Measurements from ENCODE around the gene TPPP3.

TPPP3 gene

GRCh38 chr16:67411339-67411738, 18.0 kb upstream of the TPPP3 start:
- H3K4me3 ChIP-seq (ENCODE audit: low read length): no peak overlapping the region
- DNase-seq (ENCODE audit: low read depth): no peak
- no peak for TF ChIP-seq CTCF (conservative IDR thresholded peaks at IDR 0.05; ENCODE audit: low read depth, low read length)

- TF ChIP-seq CTCF (conservative IDR thresholded peaks at IDR 0.05; ENCODE audit: low read depth, low read length): no peak
- no peak overlapping the region for H3K4me3 ChIP-seq (ENCODE audit: low read length)
- no peak for DNase-seq (ENCODE audit: low read depth)
Observed at GRCh38 chr16:67409631-67410030, 16.3 kb upstream of the TPPP3 start.

- DNase-seq (ENCODE audit: low read depth): no peak
- TF ChIP-seq CTCF (conservative IDR thresholded peaks at IDR 0.05; ENCODE audit: low read depth, low read length): no peak
Observed at GRCh38 chr16:67407788-67408452, 14.6 kb upstream of the TPPP3 start.

DNA sequence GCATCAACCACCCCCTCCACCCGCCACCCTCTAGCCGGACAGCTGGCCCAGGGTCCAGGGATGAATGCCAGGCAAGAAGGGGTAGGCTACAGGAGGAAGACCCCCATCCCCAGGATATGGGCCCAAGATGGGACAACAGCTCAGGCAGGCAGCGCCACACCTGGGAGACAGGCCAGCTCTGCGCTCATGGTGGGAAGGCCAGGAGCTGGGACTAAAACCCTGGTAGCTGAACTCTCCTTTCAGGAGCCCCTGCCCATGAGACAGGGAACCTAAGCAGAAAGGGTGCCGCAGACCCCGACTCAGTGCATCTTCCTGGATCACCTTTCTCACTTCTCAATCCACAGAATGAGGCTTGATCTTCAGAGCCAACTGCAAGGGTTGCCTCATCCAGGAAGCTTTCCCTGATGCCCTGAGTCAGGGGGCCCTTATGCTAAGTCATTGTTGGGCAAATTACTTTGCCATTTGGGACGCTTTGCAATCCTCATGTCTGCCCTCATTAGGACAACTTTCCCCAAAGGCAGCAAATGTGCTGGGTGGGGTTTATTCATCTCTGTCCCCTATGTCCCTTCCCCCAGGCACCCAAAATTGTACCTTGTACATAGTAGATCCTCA, 14.0 kb upstream of the TPPP3 start:
- TF ChIP-seq CTCF (conservative IDR thresholded peaks at IDR 0.05; ENCODE audit: low read depth, low read length): no peak
- no peak for DNase-seq (ENCODE audit: low read depth)
- H3K4me3 ChIP-seq (ENCODE audit: low read length): no peak overlapping the region

More at GRCh38 chr16:67407788-67408452, 14.6 kb upstream of the TPPP3 start:
- no peak overlapping the region for H3K4me3 ChIP-seq (ENCODE audit: low read length)

DNA sequence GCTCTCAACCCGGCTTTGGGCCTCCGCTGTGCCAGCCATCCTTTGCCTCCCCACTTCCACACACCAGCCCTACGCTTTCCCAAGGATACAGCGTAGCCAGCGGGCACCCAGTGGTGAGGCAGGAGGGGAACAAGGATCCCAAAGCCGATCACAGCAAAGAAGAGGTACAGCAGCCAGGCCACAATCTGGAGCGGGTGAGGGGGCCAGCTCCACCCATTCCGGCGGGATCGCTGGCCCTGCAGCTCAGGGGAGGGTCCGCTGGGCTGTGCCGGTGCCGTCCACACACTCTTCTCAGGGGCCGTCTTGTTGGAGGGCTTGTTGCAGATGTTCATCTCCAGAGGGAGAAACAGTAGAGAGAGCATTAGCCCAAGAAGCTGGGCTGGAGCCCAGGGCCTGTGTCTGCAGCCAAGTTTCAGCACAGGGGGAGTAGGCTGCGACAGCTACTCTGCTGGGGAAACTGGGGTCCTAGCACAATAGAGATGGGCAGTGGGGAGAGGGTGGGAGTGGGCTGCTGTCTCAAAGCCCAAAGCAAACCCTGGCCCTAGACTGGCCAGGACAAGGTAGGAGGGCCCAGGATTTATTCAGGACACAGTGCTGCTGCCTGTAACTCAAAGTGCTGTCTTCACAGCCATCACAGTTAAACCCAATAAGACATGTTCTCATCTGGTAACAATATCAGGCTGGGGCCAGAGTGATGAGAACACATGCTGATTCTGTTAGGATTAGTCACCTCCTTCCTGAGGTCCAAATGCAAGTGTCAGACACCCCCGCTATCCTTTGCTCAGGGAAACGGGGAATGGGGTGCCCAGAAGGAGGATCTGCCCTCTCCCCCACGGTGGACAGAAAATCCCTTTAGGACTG, 13.0 kb upstream of the TPPP3 start:
- no peak for TF ChIP-seq CTCF (conservative IDR thresholded peaks at IDR 0.05; ENCODE audit: low read depth, low read length)
- no peak overlapping the region for H3K4me3 ChIP-seq (ENCODE audit: low read length)
- no peak for DNase-seq (ENCODE audit: low read depth)

DNA sequence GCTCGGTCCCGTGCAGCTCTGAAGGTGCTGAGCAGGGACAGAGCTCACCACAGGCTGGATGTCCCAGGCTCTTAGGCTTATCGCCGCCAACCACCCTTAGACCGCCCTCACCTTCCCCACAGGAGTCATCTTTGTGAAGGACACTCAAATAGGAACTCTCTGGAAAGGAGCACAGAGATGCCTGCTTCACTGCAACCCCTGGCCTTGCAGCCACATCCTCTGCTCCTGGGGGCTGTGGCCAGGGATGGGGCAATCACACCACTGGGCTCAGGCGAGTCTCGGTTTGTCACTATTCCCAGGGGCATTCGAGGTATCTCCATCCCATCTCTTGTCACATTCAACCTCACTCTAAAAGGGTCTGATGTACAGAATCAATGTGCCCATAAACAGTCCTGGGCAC, 12.0 kb upstream of the TPPP3 start:
- H3K4me3 ChIP-seq (ENCODE audit: low read length): no peak overlapping the region
- no peak for TF ChIP-seq CTCF (conservative IDR thresholded peaks at IDR 0.05; ENCODE audit: low read depth, low read length)
- no peak for DNase-seq (ENCODE audit: low read depth)
